Measurements from ENCODE around the gene TCFL5.

DNA sequence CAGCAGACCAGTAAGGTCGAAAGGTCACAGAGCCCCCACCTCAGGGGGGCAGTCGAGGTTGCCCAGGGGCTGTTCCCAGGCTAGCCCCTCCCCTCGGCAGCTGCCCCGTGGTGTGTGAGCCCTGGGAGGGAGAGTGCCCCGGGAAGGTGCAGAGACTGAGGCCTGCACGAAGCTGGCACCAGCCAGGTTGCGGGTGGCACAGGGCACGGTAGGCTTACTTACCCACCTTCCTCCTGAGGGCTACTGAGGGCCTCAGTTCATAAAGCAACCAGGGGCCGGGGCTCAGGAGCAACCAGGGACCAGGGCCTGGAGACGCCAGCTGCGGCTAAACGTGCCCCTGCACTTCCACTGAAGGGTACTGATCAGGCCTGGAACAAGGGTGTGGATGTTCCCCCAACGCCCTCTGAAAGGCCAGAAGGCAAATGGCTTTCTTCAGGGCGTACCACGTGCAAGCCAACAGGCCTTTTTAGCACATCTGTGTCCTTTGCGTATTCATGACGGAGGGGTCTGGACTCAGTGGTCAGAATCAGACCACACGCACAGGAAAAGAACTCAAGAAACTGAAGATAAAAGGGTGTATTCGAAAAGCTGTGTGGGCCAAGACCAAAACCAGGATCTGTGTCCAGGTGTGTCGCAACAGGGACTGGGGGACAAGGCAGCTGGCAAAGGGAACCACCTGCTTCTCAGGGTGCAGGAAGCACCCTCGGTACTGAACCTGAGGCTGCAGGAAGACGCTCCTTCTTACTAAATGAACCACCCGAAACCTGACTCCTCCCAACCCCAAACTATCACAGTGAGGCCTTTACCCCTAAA lies 24.5 kb upstream of the TCFL5 start:
- TF ChIP-seq, protein P1, sequence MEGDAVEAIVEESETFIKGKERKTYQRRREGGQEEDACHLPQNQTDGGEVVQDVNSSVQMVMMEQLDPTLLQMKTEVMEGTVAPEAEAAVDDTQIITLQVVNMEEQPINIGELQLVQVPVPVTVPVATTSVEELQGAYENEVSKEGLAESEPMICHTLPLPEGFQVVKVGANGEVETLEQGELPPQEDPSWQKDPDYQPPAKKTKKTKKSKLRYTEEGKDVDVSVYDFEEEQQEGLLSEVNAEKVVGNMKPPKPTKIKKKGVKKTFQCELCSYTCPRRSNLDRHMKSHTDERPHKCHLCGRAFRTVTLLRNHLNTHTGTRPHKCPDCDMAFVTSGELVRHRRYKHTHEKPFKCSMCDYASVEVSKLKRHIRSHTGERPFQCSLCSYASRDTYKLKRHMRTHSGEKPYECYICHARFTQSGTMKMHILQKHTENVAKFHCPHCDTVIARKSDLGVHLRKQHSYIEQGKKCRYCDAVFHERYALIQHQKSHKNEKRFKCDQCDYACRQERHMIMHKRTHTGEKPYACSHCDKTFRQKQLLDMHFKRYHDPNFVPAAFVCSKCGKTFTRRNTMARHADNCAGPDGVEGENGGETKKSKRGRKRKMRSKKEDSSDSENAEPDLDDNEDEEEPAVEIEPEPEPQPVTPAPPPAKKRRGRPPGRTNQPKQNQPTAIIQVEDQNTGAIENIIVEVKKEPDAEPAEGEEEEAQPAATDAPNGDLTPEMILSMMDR (IDR thresholded peaks at IDR 0.05; ENCODE audit: insufficient read depth, low read depth, low read length), result no peak
- TF ChIP-seq EZH2 (IDR thresholded peaks at IDR 0.05; ENCODE audit: insufficient read depth, low read length), result no peak
